RKO (cell line): ENCODE results near the gene RABGEF1.

Experiments used
- DNase-seq: peaks from one replicate; pipeline ENCODE4 v3.0.0-alpha.2; 2016; ENCODE audit warnings: low spot score

The RABGEF1 gene

GRCh38 chr7:66847879-66848790 lies 107.6 kb downstream of the RABGEF1 start:
- DNase-seq: peak; percentile 35

GRCh38 chr7:66859339-66859738 lies 118.8 kb downstream of the RABGEF1 start:
- DNase-seq: no peak

GRCh38 chr7:66859794-66860645 lies 119.5 kb downstream of the RABGEF1 start:
- DNase-seq: peak; percentile 11

- DNase-seq: no peak
Measured at GRCh38 chr7:66860767-66861166, 120.2 kb downstream of the RABGEF1 start.
